GM21786 (cell line): Measurements from ENCODE around the gene ADD2.

Experiments
- ATAC-seq: cut with Tn5 transposase; IDR thresholded peaks from one replicate; pipeline ENCODE4 v1.9.1; 2021; ENCODE audit not compliant: unreplicated experiment

Gene ADD2

DNA sequence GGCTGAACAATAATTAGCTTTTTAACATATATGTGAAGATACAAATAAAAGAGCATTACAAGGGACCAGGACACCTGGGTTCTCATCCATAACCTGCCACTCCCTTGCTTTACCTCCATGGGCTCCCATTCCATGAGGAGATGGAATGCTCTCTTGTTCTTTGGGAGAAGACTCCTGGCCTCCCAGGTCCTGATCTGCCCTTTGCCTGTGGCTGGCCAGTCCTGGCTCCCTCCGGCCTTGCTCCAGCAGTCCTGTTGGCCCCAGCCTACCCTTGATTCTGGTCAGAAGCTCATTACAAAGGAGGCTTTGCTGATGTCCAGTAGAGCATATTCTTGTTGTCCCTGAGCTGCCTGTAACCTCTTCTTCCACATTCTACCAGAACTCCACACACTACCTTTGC lies 60.3 kb downstream of the ADD2 start:
- ATAC-seq = no peak

DNA sequence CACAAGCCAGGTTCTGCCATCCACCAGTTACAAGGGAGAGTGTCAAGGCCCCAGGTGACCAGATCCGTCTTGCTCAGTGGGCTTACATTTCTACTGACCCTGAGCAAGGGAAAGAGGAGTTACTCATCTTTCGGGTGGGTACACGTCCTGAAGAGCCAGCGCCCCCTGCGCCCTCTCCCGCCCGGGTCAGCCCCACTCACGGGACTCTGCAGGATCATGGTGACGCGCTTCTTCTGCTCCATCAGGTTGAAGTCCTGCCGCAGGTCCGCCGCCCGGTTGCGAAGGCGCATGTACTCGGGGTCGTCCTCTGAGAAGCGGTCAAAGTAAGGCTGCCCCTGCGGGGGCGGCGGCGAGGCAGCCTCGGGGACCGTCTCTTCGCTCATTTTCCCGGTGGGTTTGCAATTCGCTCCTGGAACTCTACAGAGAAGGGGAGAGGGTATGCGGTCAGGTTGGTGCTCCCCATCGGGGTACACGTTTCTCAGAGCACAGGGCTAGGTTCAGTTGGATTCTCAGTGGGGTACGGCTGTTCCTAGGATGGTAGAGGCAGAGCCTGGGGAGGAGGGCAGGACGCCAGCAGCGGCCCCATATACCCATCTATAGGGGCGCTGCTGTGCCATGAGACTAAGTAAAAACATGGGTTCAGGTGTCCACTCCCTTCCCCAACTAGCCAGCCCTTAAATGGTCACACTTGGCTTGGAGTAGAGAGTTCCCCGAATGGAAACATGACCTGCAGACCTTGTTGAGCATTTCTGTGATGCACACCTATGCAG lies 61.8 kb downstream of the ADD2 start:
- ATAC-seq = no peak

DNA sequence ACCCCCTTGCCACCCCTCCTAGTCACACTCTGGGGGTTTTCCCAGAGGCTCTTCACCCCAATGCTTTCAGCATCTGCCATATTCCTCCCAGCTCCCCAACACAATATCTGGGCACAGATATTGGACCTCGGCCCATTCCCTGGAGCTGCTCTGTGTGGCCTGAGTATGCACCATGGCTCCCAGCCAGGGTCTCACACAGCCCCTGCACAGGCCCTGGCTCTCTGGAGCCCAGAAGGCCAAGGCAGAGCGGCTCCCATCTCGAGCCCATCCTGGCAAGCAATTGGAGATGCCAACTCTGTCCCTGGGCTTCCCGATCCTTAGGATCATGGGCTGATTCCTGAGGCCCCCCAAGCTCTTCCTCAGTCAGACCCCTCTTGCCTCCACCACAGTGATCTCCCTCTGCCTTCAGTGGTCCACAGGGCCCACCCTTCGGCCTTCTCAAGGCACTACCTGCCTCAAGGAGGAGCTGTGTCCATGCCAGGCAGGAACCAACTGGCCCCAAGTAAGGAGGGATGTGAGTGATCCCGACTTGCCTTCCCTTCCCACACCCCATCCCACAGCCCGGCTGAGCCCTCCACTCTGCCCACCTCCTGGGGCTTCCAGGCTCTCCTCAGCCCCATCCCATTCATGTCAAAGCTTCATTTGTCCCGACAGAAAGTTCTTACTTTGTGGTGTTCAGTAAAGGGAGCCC lies 62.7 kb downstream of the ADD2 start:
- ATAC-seq = no peak

DNA sequence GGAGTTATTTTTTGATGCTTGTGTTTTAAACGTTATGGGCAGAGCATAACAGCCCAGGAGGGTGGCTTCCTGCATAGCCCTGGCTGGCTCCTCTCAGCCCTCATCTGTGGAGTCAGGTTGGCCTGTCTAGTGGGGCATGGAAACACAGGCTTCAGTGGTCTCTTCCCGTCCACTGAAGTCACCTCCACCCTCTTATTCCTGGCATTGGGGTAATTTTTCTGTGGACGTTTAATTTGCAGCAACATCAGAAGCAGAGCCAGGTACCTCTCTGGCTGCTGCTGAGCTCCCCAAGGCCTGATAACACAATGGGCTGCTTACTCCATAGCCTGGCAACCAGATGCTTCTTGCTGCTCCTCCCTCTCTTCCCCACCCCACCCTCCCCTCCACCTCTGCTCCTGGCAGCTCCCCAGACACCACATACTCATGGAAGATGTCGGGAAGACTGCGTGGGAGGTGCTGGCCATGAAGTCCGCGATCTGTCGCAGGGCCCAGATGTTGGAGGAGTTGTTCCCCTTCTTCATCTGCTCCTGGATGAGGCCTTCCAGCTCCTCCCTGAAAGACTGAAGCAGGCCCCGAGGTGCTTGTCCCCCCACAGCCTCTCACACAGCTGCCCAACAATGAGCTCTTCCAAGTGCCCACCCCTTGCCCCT lies 64.0 kb downstream of the ADD2 start:
- ATAC-seq = no peak

DNA sequence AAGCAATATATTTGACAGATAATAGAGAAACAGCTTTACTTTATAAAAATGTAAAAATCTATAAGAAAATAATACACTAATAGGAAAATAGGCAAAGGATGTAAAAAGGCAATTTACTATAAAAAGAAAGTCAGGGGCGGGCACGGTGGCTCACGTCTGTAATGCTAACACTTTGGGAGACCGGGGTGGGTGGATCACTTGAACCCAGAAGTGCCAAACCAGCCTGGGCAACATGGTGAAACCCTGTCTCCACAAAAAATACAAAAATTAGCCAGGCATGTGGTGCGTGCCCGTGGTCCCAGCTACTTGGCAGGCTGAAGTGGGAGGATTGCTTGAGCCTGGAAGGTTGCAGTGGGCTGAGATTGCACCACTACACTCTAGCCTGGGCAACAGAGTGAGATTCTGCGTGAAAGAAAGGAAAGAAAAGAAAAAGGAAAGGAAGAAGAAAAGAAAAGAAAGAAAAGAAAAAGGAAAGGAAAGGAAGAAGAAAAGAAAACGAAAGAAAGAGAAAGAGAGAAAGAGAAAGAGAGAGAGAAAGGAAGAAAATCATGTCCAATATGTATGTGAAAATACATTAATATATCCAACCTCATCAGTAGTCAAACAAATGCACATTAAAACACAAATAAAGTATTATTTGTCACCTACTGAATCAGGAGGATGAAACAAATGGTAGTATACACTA lies 65.1 kb downstream of the ADD2 start:
- ATAC-seq = no peak

DNA sequence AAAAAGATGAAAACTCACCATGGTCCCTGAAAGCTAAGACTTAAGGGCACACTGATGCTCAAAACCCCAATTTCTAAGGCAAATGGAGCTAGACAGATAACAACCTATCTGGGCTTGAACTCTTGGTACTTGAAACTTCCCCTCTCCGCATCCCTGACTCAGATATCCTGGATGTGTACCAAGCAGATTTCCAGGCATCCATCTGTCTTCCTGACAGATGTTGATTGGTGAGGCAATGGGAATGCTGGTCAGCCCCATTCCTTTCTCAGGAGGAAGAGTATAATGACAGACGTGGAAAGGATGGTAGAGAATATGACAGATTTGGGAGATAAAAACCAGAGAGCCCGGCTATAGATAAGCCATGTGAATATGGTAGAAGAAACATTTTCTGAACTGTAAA lies 69.2 kb downstream of the ADD2 start:
- no peak for ATAC-seq

DNA sequence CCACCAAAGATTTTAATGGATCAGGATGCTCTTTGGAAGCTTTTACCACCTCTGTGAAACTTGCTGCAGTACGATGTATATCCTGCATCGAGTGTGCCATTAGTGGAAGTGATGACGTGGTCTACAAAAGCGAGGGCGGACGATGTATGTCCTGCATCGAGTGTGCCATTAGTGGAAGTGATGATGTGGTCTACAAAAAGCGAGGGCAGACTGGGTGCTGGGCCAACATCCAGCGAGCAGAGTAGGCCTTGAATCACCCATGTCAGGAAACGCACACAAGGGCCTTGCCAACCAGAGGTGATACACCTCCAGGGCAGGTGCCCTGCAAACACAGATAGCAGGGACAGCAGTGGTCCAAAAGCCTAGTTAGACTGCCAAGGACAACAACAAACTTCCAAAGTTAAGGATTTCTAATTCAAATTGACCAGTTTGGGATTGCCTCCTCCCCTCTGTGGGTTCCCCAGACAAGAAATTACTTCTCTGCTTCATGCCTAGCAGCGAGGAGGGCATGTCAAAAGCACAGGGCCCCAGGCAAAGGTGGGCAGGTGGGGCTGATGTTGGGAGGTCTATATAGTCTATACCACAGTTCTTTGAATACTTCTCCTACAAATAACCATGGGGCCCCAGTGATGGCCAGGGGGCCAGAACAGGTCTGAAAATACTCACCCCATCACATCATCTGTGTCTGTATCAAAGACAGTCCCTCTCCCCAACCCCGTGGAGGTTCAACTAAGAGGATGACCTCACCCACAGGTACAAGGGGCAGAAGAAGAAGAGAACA lies 70.2 kb downstream of the ADD2 start:
- no peak for ATAC-seq

DNA sequence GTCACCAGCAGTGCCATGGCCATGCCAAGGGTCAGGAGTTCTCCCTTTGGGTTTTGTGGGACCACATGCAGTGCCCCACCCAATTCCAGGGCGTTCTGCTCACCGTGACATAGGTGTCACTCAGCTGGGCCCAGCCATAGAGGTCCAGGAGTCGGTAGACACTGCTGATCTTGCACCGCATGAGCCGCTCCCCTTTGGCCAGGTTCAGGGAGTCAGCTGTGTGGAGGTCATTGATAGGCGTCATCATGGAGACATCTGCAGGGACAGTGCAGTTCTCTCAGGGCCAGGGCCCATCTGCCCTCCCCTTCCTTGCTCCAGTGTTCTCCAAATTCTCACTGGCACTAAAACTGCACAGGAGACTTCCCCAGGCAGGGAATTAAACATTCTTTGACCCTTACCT lies 71.9 kb downstream of the ADD2 start:
- ATAC-seq = no peak

DNA sequence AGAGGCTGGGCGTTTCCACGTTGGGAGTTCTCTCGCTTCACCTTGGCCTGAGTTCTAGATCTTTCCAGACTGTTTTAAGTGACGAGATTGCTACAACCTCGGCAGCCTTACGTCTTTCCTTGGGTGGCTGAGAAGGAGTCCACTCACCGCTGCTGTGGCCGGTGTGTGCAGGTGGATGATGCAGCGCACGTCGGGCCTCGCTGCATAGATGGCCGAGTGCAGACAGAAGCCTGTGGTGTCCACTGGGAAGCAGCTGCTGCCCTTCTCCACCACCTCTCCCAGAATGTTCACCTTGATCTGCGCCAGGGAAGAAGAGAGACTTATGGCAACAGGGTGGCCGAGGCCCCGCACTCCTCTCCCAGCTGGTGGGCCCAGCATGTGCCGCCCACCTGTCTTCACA lies 75.7 kb downstream of the ADD2 start:
- ATAC-seq = no peak

DNA sequence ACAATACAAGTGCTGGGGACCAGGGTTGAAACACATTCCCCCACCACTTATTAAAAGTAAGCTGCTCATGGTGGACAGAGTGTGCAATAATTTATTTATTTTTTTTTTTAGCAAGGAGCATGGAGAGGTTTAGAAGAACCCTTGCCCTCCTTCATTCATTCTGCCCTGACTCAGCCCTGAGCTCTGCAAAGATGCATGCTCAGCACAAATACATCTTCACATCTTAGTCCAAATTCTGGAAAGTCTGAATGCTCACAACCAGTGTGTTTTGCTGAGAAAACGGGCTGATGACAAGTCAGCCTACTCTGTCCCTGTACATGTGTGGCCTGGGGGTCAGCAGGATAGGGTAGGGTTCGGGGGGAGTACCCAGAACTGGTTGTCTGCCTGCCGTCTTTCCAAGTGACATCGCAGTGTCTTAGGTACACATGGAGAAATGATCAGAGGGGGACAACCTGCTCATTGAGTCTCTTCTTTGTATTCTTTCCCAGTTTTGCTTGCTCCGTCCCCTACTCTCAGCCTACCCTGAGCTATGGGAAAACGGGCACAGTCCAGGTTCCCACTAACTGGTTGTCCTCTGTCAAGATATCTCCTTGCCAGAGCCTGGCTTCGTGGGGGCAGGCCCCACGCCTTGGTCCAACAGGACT lies 76.4 kb downstream of the ADD2 start:
- ATAC-seq = no peak

DNA sequence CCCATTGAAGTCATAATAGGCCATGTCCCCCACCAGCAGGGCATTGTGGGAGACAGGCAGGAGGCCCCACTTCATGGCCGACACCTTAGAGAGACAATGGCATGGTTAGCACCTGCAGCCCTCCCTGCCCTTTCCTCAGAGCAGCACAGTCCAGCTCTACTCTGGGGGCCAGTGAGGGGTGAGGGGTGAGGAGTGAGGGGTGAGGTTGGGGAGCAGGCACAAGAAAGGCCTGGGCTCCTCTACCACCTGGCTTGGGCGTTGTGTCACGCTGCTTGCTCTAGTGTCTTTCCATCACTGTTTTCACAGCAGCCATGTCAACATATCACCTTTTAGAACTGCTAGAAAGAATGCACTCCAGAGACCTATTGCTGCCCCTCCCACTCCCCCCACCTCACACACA lies 77.2 kb downstream of the ADD2 start:
- ATAC-seq = no peak

DNA sequence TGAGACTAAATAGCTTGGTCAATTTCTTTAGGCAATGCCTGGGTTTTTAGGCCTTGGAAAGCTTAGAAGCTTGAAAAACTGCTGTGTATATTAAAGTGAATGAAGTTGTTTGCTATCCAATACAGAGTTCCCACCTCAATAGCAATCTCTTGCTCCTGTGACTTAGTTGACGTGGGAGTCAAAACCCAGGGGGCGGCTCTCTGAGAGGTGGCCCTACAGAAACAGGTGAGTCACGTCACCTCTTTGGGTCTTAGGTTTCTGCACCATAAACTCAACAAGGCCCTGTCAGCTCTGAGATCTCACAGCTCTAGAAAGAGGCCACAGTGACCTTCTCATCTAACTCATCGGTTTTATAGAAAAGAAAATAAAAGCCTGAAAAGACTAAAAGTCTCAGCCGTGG lies 79.6 kb downstream of the ADD2 start:
- no peak for ATAC-seq

DNA sequence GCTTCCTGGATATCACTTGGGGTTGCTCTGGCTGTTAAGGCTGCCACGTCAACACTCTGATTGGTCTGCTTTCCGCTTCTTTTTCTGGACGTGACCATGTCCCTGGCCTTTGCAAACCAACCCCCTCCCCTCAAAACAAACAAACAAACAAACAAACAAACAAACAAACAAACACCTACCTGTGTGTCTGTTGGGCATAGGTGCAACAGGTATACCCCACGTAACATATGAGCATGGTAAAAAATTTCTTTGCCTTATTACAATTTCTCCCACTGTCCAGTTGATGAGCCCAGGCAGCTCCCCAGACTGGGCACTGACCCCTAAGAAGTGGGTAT lies 80.6 kb downstream of the ADD2 start:
- no peak for ATAC-seq

DNA sequence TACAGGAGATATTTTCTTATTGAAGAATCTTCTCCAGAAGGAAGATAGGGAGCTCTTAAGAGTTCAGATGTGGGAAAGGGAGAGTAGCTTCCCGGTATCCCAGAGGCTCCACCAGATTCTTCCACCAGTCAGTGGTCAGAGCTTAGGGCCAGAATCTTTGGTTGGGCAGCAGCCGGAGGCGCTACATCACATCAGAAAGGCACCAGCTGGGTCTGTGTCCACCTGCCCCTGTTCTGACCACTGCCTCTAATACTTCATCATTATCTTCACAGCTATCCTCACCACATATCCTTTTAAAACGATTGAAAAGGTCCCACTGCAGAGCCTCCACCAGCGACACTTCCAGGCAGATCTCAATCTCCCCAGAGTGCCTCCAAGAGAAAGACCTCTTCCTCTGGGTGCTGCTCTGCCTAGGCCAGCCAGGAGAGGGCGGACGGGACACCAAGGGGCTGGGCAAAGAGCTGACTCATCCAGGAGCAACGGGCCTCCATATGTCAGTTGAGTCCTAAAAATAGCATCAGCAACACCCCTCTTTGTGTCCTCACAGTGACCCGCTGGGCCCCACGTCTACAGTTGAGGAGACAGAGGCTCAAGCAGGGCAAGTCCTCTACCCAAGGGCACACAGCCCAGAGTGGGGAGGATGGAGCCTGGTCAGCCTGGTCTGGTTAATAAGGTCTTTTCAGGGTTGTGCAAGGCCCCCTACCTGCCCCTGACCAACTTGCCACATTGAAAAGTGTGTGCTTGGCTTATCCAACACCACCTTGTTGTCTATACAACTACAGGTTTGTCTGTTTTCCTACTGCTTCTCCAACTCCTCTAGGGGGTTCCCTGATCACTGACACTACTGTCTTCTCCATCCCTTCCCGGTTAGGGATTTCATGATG lies 81.2 kb downstream of the ADD2 start:
- no peak for ATAC-seq

DNA sequence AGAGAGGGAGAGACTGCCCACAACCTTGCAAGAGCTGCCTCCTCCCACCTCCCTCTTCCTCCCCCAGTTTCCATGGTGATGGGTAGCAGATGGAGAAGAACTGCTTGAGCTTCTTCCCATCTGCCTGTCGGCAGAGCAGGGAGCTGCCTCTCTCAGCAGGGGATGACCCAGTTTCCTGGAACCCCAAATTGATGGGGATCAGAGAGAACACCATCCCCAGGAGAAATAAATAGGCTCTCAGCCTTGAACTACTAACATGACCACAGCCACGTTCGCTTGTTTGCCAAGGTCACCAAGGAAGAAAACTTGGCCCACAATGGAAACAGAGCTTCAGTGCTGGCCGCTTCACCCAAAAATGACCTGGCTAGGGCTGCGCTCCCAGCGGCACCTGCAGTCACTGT lies 82.2 kb downstream of the ADD2 start:
- no peak for ATAC-seq

DNA sequence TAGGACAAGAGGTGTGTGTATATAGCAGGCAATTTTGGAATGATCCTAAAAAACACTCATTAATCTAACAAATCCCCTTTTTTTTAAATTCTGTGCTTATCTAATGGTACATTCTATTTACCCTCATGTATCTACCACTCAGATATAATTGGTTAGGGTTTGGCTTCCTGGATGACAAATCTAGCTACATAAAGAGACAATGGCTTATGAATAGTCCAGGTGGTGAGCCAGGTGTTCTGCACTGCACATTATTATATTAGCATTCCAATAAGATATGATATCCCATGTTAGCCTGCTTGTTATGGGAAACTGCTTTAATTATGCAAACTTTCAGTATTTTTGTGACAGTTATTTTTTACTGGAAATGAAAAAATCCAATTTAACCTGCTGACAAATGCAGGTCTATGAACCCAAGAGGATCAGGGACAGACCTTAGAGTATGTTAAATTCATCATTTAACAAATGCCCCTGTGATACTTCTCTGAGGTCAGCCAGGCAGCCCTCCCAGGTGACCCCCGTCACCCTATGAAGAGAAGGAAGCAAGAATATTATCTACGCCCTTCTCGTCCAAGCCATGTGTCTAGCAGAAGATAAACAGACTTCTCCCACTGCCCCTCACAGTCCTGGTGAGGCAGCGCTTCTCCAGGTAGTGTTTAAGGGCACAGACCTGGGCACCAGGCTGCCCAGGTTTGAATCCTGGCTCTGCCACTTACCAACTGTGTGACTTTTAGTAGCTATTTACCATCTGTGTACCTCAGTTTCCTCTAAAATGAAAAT lies 83.0 kb downstream of the ADD2 start:
- no peak for ATAC-seq

DNA sequence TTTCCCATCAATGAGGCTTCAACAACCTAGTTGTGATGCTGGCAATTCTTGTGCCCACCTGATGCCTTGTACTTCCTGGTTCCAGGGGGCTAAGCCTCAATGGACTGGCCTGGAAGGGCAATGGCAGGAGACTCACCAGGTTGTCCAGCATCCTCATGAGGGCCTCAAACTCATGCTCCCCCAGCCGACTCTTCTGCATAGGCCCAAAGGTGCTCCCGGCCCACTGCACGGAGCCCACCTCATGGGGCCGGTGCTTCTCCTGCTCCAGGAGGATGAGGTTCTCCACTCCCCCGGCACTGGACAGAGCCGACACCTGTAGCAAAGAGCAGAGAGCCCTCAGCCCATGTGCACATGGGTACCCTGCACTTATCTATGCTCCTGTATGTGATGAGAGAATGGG lies 84.5 kb downstream of the ADD2 start:
- no peak for ATAC-seq

DNA sequence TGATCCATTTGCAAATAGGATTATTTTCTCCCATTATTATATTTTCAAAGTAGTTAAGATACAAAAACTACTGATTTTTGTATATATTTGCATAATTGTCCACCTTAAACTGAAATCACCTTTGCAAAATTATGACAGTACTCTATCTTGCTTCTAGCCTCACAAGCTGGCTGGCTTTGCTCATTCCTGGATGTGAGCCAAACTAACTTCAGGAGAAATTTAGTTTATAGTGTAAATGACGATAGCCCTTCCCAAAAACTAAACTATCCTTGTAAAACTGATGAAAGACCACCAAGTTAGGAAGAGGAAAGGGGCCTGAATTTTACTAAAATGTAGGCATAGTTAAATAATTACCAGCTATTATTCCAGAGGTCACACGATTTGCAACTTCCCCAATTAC lies 87.3 kb downstream of the ADD2 start:
- no peak for ATAC-seq

DNA sequence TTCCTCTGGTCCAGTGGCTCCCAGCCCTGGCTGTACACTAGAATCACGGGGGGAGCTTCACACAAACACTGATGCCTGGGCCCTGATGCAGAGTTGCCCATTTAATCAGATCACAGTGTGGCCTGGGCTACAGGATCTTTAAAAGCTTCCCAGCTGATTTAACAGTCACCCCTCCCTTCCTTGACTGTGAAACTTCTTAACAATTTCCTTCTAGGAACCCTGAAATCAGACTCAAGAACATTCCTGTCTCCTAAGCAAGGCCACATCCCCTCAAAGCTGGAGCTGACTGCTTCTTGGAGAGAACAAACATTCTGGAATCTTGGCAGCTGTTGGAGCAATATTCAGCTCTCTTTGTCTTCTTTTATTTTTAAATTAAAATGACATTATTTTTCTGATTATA lies 88.7 kb downstream of the ADD2 start:
- ATAC-seq = no peak
